Activated naive CD4-positive, alpha-beta T cell treated with anti-CD3 and anti-CD28 coated beads, Interleukin-2, amount 50 U/mL, for 72 hours (primary cell): ENCODE measurements around the gene NRSN2. TPM values are rescaled to one million over a fixed set of nuclear protein-coding genes. Genes with fewer than 3 reads are reported as not detected.
"Not testable (repeated sequence)": the region's sequence is repeated elsewhere in the genome, so short reads cannot be mapped to it uniquely, and the experiment has no call there.

Experiments used
- ATAC-seq, 2 donors: fragments of 150-1000 bp; cut with Tn5 transposase; 2 replicates each; pipeline ENCODE4 v1.10.0; 2021; ENCODE audit warnings: mild to moderate bottlenecking in 2 of 2, moderate library complexity in 2 of 2
- DNase-seq, 2 donors: peaks; one replicate each; pipeline ENCODE4 v3.0.0; 2021 to 2022; ENCODE audit warnings: low spot score in 2 of 2
- H3K27ac Mint-ChIP-seq, 2 donors: one replicate each; pipeline ENCODE4 v1.8.0; 2022; ENCODE audit warnings: mild to moderate bottlenecking in 2 of 2, mixed read lengths in 2 of 2
- H3K36me3 Mint-ChIP-seq, 2 donors: one replicate each; pipeline ENCODE4 v1.8.0; 2022; ENCODE audit warnings: mixed read lengths in 2 of 2
- H3K9me3 Mint-ChIP-seq, 2 donors: one replicate each; pipeline ENCODE4 v1.8.0; 2022; ENCODE audit warnings: mixed read lengths in 2 of 2
- total RNA-seq, 2 donors: library from RNA; stranded (reverse); gene quantifications; one replicate each; pipeline ENCODE4 v1.2.3, GENCODE V29; 2022

NRSN2 gene
- total RNA-seq, 2 donors from 2014 or later, result 4.2 to 8.5 TPM

- Mint-ChIP-seq H3K27ac (peak overlapping the region in 1 of 2 donors; percentile 76), H3K9me3 (no peaks in the 10 kb centered on the region), H3K36me3 (no peaks in the 10 kb centered on the region)
- ATAC-seq, result peak in 1 of 2 donors; percentile 45
- no peak for DNase-seq
Measured at GRCh38 chr20:363319-364078, 16.6 kb downstream of the NRSN2 start.

GRCh38 chr20:364905-365794, 18.2 kb downstream of the NRSN2 start:
- ATAC-seq, result peak in 1 of 2 donors; percentile 19
- Mint-ChIP-seq H3K36me3 (no peaks in the 10 kb centered on the region), H3K27ac (peak overlapping the region; percentile 19 to 65)

GRCh38 chr20:366041-366718, 19.3 kb downstream of the NRSN2 start:
- ATAC-seq, result peak in 1 of 2 donors; percentile 12
- H3K27ac Mint-ChIP-seq, result peak overlapping the region in 1 of 2 donors; percentile 65

More at GRCh38 chr20:364905-365794, 18.2 kb downstream of the NRSN2 start:
- no peak for DNase-seq
- H3K9me3 Mint-ChIP-seq, result no peaks in the 10 kb centered on the region

GRCh38 chr20:366719-367485, 20.0 kb downstream of the NRSN2 start:
- H3K27ac Mint-ChIP-seq, result no peak overlapping the region
- H3K9me3 Mint-ChIP-seq, result no peaks in the 10 kb centered on the region
- no peaks in the 10 kb centered on the region for H3K36me3 Mint-ChIP-seq
- ATAC-seq (no peak), DNase-seq (no peak)

More at GRCh38 chr20:366041-366718, 19.3 kb downstream of the NRSN2 start:
- no peak for DNase-seq
- no peaks in the 10 kb centered on the region for H3K36me3 Mint-ChIP-seq
- no peaks in the 10 kb centered on the region for H3K9me3 Mint-ChIP-seq

- Mint-ChIP-seq H3K27ac (no peak overlapping the region), H3K36me3 (no peaks in the 10 kb centered on the region), H3K9me3 (no peaks in the 10 kb centered on the region)
- no peak for DNase-seq
- ATAC-seq, result no peak
Measured at GRCh38 chr20:367486-367887, 20.6 kb downstream of the NRSN2 start.

GRCh38 chr20:368915-369314, 22.0 kb downstream of the NRSN2 start:
- no peak for DNase-seq
- Mint-ChIP-seq H3K27ac (peak overlapping the region in 1 of 2 donors; percentile 12), H3K9me3 (no peaks in the 10 kb centered on the region), H3K36me3 (no peaks in the 10 kb centered on the region)
- ATAC-seq, result no peak

GRCh38 chr20:370151-370600, 23.3 kb downstream of the NRSN2 start:
- H3K36me3 Mint-ChIP-seq, result no peaks in the 10 kb centered on the region

GRCh38 chr20:370977-371754, 24.3 kb downstream of the NRSN2 start:
- Mint-ChIP-seq H3K27ac (peak overlapping the region; percentile 60 to 77), H3K9me3 (no peaks in the 10 kb centered on the region), H3K36me3 (no peaks in the 10 kb centered on the region)
- DNase-seq, result no peak
- ATAC-seq, result no peak

More at GRCh38 chr20:370151-370600, 23.3 kb downstream of the NRSN2 start:
- ATAC-seq, result no peak
- no peak for DNase-seq
- Mint-ChIP-seq H3K27ac (no peak overlapping the region), H3K9me3 (no peaks in the 10 kb centered on the region)

GRCh38 chr20:371755-372542, 25.0 kb downstream of the NRSN2 start:
- Mint-ChIP-seq H3K36me3 (no peaks in the 10 kb centered on the region), H3K27ac (peak overlapping the region; percentile 46 to 77), H3K9me3 (no peaks in the 10 kb centered on the region)
- ATAC-seq, result peak in 1 of 2 donors; percentile 23
- DNase-seq, result no peak

- H3K36me3 Mint-ChIP-seq, DNase-seq, H3K9me3 Mint-ChIP-seq: not testable (repeated sequence)
- ATAC-seq, result peak; percentile 66 to 68
- H3K27ac Mint-ChIP-seq, result peak overlapping the region in 1 of 2 donors; percentile 77
Measured at GRCh38 chr20:372543-373082, 25.7 kb downstream of the NRSN2 start.

- no peak for DNase-seq
- Mint-ChIP-seq H3K27ac (peak overlapping the region in 1 of 2 donors; percentile 77), H3K36me3 (no peaks in the 10 kb centered on the region), H3K9me3 (no peaks in the 10 kb centered on the region)
- peak; percentile 20 to 66 for ATAC-seq
Measured at GRCh38 chr20:373171-373890, 26.4 kb downstream of the NRSN2 start.

GRCh38 chr20:375265-375889, 28.5 kb downstream of the NRSN2 start:
- ATAC-seq (no peak), DNase-seq (no peak)
- Mint-ChIP-seq H3K27ac (no peak overlapping the region), H3K36me3 (no peaks in the 10 kb centered on the region), H3K9me3 (no peaks in the 10 kb centered on the region)

GRCh38 chr20:376089-376488, 29.2 kb downstream of the NRSN2 start:
- H3K36me3 Mint-ChIP-seq, result no peaks in the 10 kb centered on the region
- H3K27ac Mint-ChIP-seq, result no peak overlapping the region
- DNase-seq (no peak), ATAC-seq (no peak)
- no peaks in the 10 kb centered on the region for H3K9me3 Mint-ChIP-seq

- ATAC-seq (no peak), DNase-seq (no peak)
- H3K9me3 Mint-ChIP-seq, result no peaks in the 10 kb centered on the region
- no peak overlapping the region for H3K27ac Mint-ChIP-seq
- no peaks in the 10 kb centered on the region for H3K36me3 Mint-ChIP-seq
Measured at GRCh38 chr20:376750-377149, 29.8 kb downstream of the NRSN2 start.
